ENCODE data around the gene WRAP73. TPM values are rescaled to one million over a fixed set of nuclear protein-coding genes. Genes with fewer than 3 reads are reported as not detected.
A peak's percentile ranks its signal among the peaks of the same experiment; 100 is the strongest.
"Not testable (repeated sequence)": the region's sequence is repeated elsewhere in the genome, so short reads cannot be mapped to it uniquely, and the experiment has no call there.

The WRAP73 gene
- total and polyA plus RNA-seq, 4 donors: 12.3 to 22.8 (median 14.9) TPM

GRCh38 chr1:3625151-3625907 is 24.6 kb downstream of the WRAP73 start:
- Histone ChIP-seq H3K4me1 (ENCODE audit: control insufficient read depth, insufficient read depth, low read length) (peaks cover 24% of the 10 kb centered on the region), H3K9me3 (ENCODE audit: control insufficient read depth, insufficient read depth, low read length) (no peaks in the 10 kb centered on the region), H3K27me3 (ENCODE audit: control insufficient read depth, insufficient read depth, low read length) (no peaks in the 10 kb centered on the region), H3K4me3 (ENCODE audit: low read depth, low read length) (peak overlapping the region; percentile 41), H3K27ac (ENCODE audit: low read depth, low read length) (no peak overlapping the region), H3K36me3 (ENCODE audit: control insufficient read depth, insufficient read depth, low read length) (peaks cover 40% of the 10 kb centered on the region)
- peak in 2 of 6 donors; percentile 19 to 32 for DNase-seq (ENCODE audit: low read depth in 4 of 6, low spot score in 6 of 6)
- 1% methylated on average over 51 of the region's 71 CpGs for WGBS (ENCODE audit: insufficient coverage)

GRCh38 chr1:3624200-3625136 is 25.4 kb downstream of the WRAP73 start, which contains the start of gene TPRG1L:
Gene TPRG1L, plus strand, starts transcription at chr1:3625015. Its CDS starts 58 bp downstream, at chr1:3625073.
- Histone ChIP-seq H3K36me3 (ENCODE audit: control insufficient read depth, insufficient read depth, low read length) (peaks cover 32% of the 10 kb centered on the region), H3K27me3 (ENCODE audit: control insufficient read depth, insufficient read depth, low read length) (no peaks in the 10 kb centered on the region), H3K4me3 (ENCODE audit: low read depth, low read length) (peak within 1 kb of the TSS; percentile 83), H3K4me1 (ENCODE audit: control insufficient read depth, insufficient read depth, low read length) (peaks cover 24% of the 10 kb centered on the region), H3K9me3 (ENCODE audit: control insufficient read depth, insufficient read depth, low read length) (no peaks in the 10 kb centered on the region), H3K27ac (ENCODE audit: low read depth, low read length) (peak within 1 kb of the TSS; percentile 40)
- WGBS (ENCODE audit: insufficient coverage): under 1% methylated on average over 103 of the region's 108 CpGs
- peak; percentile 92 to 99 (median 96) for DNase-seq (ENCODE audit: low read depth in 4 of 6, low spot score in 6 of 6)

- Histone ChIP-seq H3K27me3 (ENCODE audit: control insufficient read depth, insufficient read depth, low read length) (no peaks in the 10 kb centered on the region), H3K36me3 (ENCODE audit: control insufficient read depth, insufficient read depth, low read length) (peaks cover 25% of the 10 kb centered on the region), H3K4me1 (ENCODE audit: control insufficient read depth, insufficient read depth, low read length) (peaks cover 31% of the 10 kb centered on the region), H3K27ac (ENCODE audit: low read depth, low read length) (no peak overlapping the region), H3K4me3 (ENCODE audit: low read depth, low read length) (peak overlapping the region; percentile 83), H3K9me3 (ENCODE audit: control insufficient read depth, insufficient read depth, low read length) (no peaks in the 10 kb centered on the region)
- 34% methylated on average over 23 of the region's 23 CpGs for WGBS (ENCODE audit: insufficient coverage)
- DNase-seq (ENCODE audit: low read depth in 4 of 6, low spot score in 6 of 6): no peak
Measured at GRCh38 chr1:3623441-3624199, 26.3 kb downstream of the WRAP73 start.

GRCh38 chr1:3622102-3622501 is 27.8 kb downstream of the WRAP73 start:
- not testable (repeated sequence) for H3K9me3 ChIP-seq (ENCODE audit: control insufficient read depth, insufficient read depth, low read length)

GRCh38 chr1:3621151-3621671 is 28.7 kb downstream of the WRAP73 start:
- H3K36me3 ChIP-seq (ENCODE audit: control insufficient read depth, insufficient read depth, low read length); H3K9me3 ChIP-seq (ENCODE audit: control insufficient read depth, insufficient read depth, low read length); H3K27ac ChIP-seq (ENCODE audit: low read depth, low read length); H3K27me3 ChIP-seq (ENCODE audit: control insufficient read depth, insufficient read depth, low read length); H3K4me3 ChIP-seq (ENCODE audit: low read depth, low read length): not testable (repeated sequence)
- H3K4me1 ChIP-seq (ENCODE audit: control insufficient read depth, insufficient read depth, low read length): peaks cover 42% of the 10 kb centered on the region
- DNase-seq (ENCODE audit: low read depth in 4 of 6, low spot score in 6 of 6): peak in 2 of 6 donors; percentile 65 to 78
- WGBS (ENCODE audit: insufficient coverage): 50% methylated on average over 3 of the region's 15 CpGs

More at GRCh38 chr1:3622102-3622501, 27.8 kb downstream of the WRAP73 start:
- H3K27ac ChIP-seq (ENCODE audit: low read depth, low read length); H3K4me3 ChIP-seq (ENCODE audit: low read depth, low read length); H3K36me3 ChIP-seq (ENCODE audit: control insufficient read depth, insufficient read depth, low read length); DNase-seq (ENCODE audit: low read depth in 4 of 6, low spot score in 6 of 6); H3K27me3 ChIP-seq (ENCODE audit: control insufficient read depth, insufficient read depth, low read length): not testable (repeated sequence)
- peaks cover 42% of the 10 kb centered on the region for H3K4me1 ChIP-seq (ENCODE audit: control insufficient read depth, insufficient read depth, low read length)
- 93% methylated on average over 5 of the region's 9 CpGs for WGBS (ENCODE audit: insufficient coverage)

- Histone ChIP-seq H3K9me3 (ENCODE audit: control insufficient read depth, insufficient read depth, low read length) (no peaks in the 10 kb centered on the region), H3K27me3 (ENCODE audit: control insufficient read depth, insufficient read depth, low read length) (no peaks in the 10 kb centered on the region), H3K36me3 (ENCODE audit: control insufficient read depth, insufficient read depth, low read length) (peaks cover 2% of the 10 kb centered on the region), H3K27ac (ENCODE audit: low read depth, low read length) (no peak overlapping the region), H3K4me3 (ENCODE audit: low read depth, low read length) (no peak overlapping the region), H3K4me1 (ENCODE audit: control insufficient read depth, insufficient read depth, low read length) (peaks cover 41% of the 10 kb centered on the region)
- WGBS (ENCODE audit: insufficient coverage): 83% methylated on average over 9 of the region's 12 CpGs
- no peak for DNase-seq (ENCODE audit: low read depth in 4 of 6, low spot score in 6 of 6)
Measured at GRCh38 chr1:3620708-3621107, 29.2 kb downstream of the WRAP73 start.

GRCh38 chr1:3618881-3619671 is 30.8 kb downstream of the WRAP73 start:
- H3K36me3 ChIP-seq (ENCODE audit: control insufficient read depth, insufficient read depth, low read length): peaks cover 2% of the 10 kb centered on the region
- H3K27me3 ChIP-seq (ENCODE audit: control insufficient read depth, insufficient read depth, low read length): no peaks in the 10 kb centered on the region
- no peak overlapping the region for H3K4me3 ChIP-seq (ENCODE audit: low read depth, low read length)
- peaks cover 39% of the 10 kb centered on the region for H3K4me1 ChIP-seq (ENCODE audit: control insufficient read depth, insufficient read depth, low read length)
- DNase-seq (ENCODE audit: low read depth in 4 of 6, low spot score in 6 of 6): peak in 3 of 6 donors; percentile 71 to 95 (median 92)
- no peaks in the 10 kb centered on the region for H3K9me3 ChIP-seq (ENCODE audit: control insufficient read depth, insufficient read depth, low read length)
- H3K27ac ChIP-seq (ENCODE audit: low read depth, low read length): no peak overlapping the region
- 10% methylated on average over 12 of the region's 21 CpGs for WGBS (ENCODE audit: insufficient coverage)

GRCh38 chr1:3618531-3618880 is 31.4 kb downstream of the WRAP73 start:
- Histone ChIP-seq H3K4me1 (ENCODE audit: control insufficient read depth, insufficient read depth, low read length) (peaks cover 39% of the 10 kb centered on the region), H3K9me3 (ENCODE audit: control insufficient read depth, insufficient read depth, low read length) (no peaks in the 10 kb centered on the region), H3K27ac (ENCODE audit: low read depth, low read length) (no peak overlapping the region), H3K36me3 (ENCODE audit: control insufficient read depth, insufficient read depth, low read length) (peaks cover 2% of the 10 kb centered on the region), H3K27me3 (ENCODE audit: control insufficient read depth, insufficient read depth, low read length) (no peaks in the 10 kb centered on the region), H3K4me3 (ENCODE audit: low read depth, low read length) (no peak overlapping the region)
- no peak for DNase-seq (ENCODE audit: low read depth in 4 of 6, low spot score in 6 of 6)
- 58% methylated on average over 5 of the region's 9 CpGs for WGBS (ENCODE audit: insufficient coverage)

Data from spinal cord (tissue), 10 donors.